ENCODE data around the gene CACNA2D3. TPM values are rescaled to one million over a fixed set of nuclear protein-coding genes. Genes with fewer than 3 reads are reported as not detected.

The CACNA2D3 gene
- total and polyA plus RNA-seq, 4 donors, result 0.38 to 2.5 (median 1.1) TPM

- Histone ChIP-seq H3K9me3 (ENCODE audit: control insufficient read depth in 4 of 4, insufficient read depth in 3 of 4, low read length in 3 of 4) (no peaks in the 10 kb centered on the region), H3K27ac (ENCODE audit: low read depth in 1 of 2, low read length in 1 of 2) (no peak overlapping the region), H3K36me3 (ENCODE audit: control insufficient read depth in 4 of 4, insufficient read depth in 4 of 4, low read length in 4 of 4) (no peaks in the 10 kb centered on the region), H3K9ac (ENCODE audit: insufficient read depth in 1 of 2, low read length in 2 of 2) (no peak overlapping the region), H3K4me1 (ENCODE audit: control insufficient read depth in 5 of 5, insufficient read depth in 5 of 5, low read length in 5 of 5) (peaks cover 0 to 2% (median 0%) of the 10 kb centered on the region in 5 donors), H3K27me3 (ENCODE audit: control insufficient read depth in 3 of 3, insufficient read depth in 3 of 3, low read length in 2 of 3) (no peaks in the 10 kb centered on the region), H3K4me3 (no peak overlapping the region)
- TF ChIP-seq, protein P1, sequence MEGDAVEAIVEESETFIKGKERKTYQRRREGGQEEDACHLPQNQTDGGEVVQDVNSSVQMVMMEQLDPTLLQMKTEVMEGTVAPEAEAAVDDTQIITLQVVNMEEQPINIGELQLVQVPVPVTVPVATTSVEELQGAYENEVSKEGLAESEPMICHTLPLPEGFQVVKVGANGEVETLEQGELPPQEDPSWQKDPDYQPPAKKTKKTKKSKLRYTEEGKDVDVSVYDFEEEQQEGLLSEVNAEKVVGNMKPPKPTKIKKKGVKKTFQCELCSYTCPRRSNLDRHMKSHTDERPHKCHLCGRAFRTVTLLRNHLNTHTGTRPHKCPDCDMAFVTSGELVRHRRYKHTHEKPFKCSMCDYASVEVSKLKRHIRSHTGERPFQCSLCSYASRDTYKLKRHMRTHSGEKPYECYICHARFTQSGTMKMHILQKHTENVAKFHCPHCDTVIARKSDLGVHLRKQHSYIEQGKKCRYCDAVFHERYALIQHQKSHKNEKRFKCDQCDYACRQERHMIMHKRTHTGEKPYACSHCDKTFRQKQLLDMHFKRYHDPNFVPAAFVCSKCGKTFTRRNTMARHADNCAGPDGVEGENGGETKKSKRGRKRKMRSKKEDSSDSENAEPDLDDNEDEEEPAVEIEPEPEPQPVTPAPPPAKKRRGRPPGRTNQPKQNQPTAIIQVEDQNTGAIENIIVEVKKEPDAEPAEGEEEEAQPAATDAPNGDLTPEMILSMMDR (IDR thresholded peaks at IDR 0.05; ENCODE audit: control extremely low read depth, extremely low read depth), result no peak
- ATAC-seq (ENCODE audit: insufficient read depth, low FRiP score) (no peak), DNase-seq (no peak)
- 57 to 58% methylated on average over 11 of the region's 11 CpGs for WGBS, 2 donors
Observed at GRCh38 chr3:54443561-54444161, 321.3 kb downstream of the CACNA2D3 start.

DNA sequence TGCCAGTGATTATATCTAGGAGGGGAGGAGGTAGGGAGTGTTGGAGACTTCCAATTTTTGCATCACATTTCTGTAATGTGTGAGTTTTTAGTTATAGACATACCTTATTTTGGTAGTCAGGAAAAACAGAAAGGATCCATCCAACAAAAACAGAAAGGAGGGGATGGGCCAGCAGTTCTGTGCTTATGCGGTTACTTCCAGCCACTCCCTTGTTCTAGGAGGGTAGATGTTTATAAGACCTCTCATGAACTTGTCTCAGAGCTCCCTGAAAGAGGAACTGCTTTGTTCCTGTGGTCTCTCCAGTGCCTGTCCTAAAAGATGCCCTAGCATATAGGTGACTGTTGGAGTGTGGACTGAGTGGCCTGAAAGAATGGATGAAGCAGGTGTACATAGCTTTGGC lies 323.3 kb downstream of the CACNA2D3 start:
- Histone ChIP-seq H3K27ac (ENCODE audit: low read depth in 1 of 2, low read length in 1 of 2) (no peak overlapping the region), H3K4me3 (no peak overlapping the region), H3K27me3 (ENCODE audit: control insufficient read depth in 3 of 3, insufficient read depth in 3 of 3, low read length in 2 of 3) (no peaks in the 10 kb centered on the region), H3K9me3 (ENCODE audit: control insufficient read depth in 4 of 4, insufficient read depth in 3 of 4, low read length in 3 of 4) (no peaks in the 10 kb centered on the region), H3K36me3 (ENCODE audit: control insufficient read depth in 4 of 4, insufficient read depth in 4 of 4, low read length in 4 of 4) (no peaks in the 10 kb centered on the region), H3K4me1 (ENCODE audit: control insufficient read depth in 5 of 5, insufficient read depth in 5 of 5, low read length in 5 of 5) (peaks cover 0 to 2% (median 0%) of the 10 kb centered on the region in 5 donors), H3K9ac (ENCODE audit: insufficient read depth in 1 of 2, low read length in 2 of 2) (no peak overlapping the region)
- ATAC-seq (ENCODE audit: insufficient read depth, low FRiP score), result no peak
- TF ChIP-seq, protein P1 (IDR thresholded peaks at IDR 0.05; ENCODE audit: control extremely low read depth, extremely low read depth), result no peak
- no peak for DNase-seq
- WGBS, 2 donors, result 57 to 67% methylated on average over 1 of the region's 1 CpG

- no peaks in the 10 kb centered on the region for H3K27me3 ChIP-seq (ENCODE audit: control insufficient read depth in 3 of 3, insufficient read depth in 3 of 3, low read length in 2 of 3)
- 59 to 79% methylated on average over 2 of the region's 2 CpGs for WGBS, 2 donors
- no peak for DNase-seq
- no peaks in the 10 kb centered on the region for H3K36me3 ChIP-seq (ENCODE audit: control insufficient read depth in 4 of 4, insufficient read depth in 4 of 4, low read length in 4 of 4)
- H3K27ac ChIP-seq (ENCODE audit: low read depth in 1 of 2, low read length in 1 of 2), result no peak overlapping the region
- no peak for ATAC-seq (ENCODE audit: insufficient read depth, low FRiP score)
- no peaks in the 10 kb centered on the region for H3K9me3 ChIP-seq (ENCODE audit: control insufficient read depth in 4 of 4, insufficient read depth in 3 of 4, low read length in 3 of 4)
- no peak overlapping the region for H3K9ac ChIP-seq (ENCODE audit: insufficient read depth in 1 of 2, low read length in 2 of 2)
- peaks cover 0 to 2% (median 0%) of the 10 kb centered on the region in 5 donors for H3K4me1 ChIP-seq (ENCODE audit: control insufficient read depth in 5 of 5, insufficient read depth in 5 of 5, low read length in 5 of 5)
- TF ChIP-seq, protein P1 (IDR thresholded peaks at IDR 0.05; ENCODE audit: control extremely low read depth, extremely low read depth), result no peak
- H3K4me3 ChIP-seq, result no peak overlapping the region
Observed at GRCh38 chr3:54447427-54447826, 325.1 kb downstream of the CACNA2D3 start.

- no peaks in the 10 kb centered on the region for H3K4me1 ChIP-seq (ENCODE audit: control insufficient read depth in 5 of 5, insufficient read depth in 5 of 5, low read length in 5 of 5)
- no peaks in the 10 kb centered on the region for H3K36me3 ChIP-seq (ENCODE audit: control insufficient read depth in 4 of 4, insufficient read depth in 4 of 4, low read length in 4 of 4)
- ATAC-seq (ENCODE audit: insufficient read depth, low FRiP score) (no peak), DNase-seq (no peak)
- no peak overlapping the region for H3K27ac ChIP-seq (ENCODE audit: low read depth in 1 of 2, low read length in 1 of 2)
- 93 to 96% methylated on average over 3 of the region's 3 CpGs for WGBS, 2 donors
- peaks cover 0 to 2% (median 0%) of the 10 kb centered on the region in 4 donors for H3K9me3 ChIP-seq (ENCODE audit: control insufficient read depth in 4 of 4, insufficient read depth in 3 of 4, low read length in 3 of 4)
- no peak overlapping the region for H3K4me3 ChIP-seq
- TF ChIP-seq, protein P1 (IDR thresholded peaks at IDR 0.05; ENCODE audit: control extremely low read depth, extremely low read depth), result no peak
- H3K9ac ChIP-seq (ENCODE audit: insufficient read depth in 1 of 2, low read length in 2 of 2), result no peak overlapping the region
- H3K27me3 ChIP-seq (ENCODE audit: control insufficient read depth in 3 of 3, insufficient read depth in 3 of 3, low read length in 2 of 3), result peaks cover 0 to 3% (median 0%) of the 10 kb centered on the region in 3 donors
Observed at GRCh38 chr3:54454806-54455205, 332.5 kb downstream of the CACNA2D3 start.
